Left hindlimb (tissue), 1 donor: ENCODE measurements around the gene BACE2.
"Not testable (repeated sequence)": the region's sequence is repeated elsewhere in the genome, so short reads cannot be mapped to it uniquely, and the experiment has no call there.

Experiments
- DNase-seq: peaks from one replicate; pipeline ENCODE4 v3.0.0-alpha.2; 2018

The BACE2 gene

DNA sequence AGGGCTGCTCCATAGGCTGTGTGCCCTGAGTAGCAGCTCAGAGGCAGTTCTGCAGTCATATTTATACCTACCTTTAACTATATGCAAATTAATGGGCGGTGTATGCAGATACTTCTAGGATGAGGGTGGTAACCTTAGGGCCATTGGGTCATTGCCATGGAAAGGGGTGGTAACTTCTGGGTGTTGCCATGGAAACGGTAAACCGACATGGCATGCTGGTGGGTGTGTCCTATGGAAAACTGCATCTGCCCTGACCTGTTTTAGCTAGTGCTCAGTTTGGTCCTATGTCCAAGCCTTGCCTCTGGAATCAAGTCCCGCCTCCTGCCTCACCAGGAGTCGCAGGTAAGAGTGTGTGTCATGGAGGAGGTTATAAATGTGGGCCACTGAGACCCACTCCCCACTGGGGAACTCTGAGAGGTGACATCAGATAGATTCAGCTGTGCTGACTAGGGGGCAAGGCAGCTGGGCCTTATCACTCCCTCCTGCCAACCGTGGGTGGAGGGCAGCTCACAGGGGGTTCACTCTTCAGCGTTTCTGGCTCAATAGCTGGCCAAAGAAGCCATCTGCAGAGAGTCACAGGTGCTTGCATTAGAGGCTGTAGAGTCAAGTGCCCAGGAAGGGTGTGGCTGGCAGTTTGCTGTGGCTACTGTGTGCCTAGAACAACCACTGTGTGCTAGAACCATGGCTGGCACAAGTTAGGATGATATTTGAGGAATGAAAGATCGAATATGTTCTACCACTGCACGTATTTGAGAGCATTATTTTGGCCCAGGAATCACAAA is 19.0 kb downstream of the BACE2 start:
- DNase-seq = no peak

DNA sequence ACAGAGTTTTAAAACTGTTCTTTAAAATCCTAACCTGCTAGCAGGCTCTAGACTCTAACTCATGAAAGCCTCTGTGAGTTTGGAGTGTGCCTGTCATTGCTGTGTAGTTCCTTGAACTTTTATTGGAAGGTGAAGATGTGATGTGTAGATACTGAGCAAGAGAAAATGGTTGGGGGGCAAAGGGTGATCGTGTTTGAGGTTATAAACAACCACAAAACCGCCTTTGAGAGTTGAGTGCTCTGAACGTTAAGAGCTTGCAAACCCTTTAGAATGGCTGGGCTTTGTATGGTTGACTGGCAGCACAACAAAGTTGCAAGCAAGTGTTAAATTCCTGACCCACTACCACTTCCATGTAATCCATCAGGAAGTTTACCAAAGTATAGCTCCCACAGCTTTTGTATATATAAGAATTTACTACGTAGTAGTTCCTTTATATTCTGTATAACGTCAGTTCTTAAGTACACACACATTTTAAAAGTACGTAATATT is 19.6 kb downstream of the BACE2 start:
- no peak for DNase-seq

DNA sequence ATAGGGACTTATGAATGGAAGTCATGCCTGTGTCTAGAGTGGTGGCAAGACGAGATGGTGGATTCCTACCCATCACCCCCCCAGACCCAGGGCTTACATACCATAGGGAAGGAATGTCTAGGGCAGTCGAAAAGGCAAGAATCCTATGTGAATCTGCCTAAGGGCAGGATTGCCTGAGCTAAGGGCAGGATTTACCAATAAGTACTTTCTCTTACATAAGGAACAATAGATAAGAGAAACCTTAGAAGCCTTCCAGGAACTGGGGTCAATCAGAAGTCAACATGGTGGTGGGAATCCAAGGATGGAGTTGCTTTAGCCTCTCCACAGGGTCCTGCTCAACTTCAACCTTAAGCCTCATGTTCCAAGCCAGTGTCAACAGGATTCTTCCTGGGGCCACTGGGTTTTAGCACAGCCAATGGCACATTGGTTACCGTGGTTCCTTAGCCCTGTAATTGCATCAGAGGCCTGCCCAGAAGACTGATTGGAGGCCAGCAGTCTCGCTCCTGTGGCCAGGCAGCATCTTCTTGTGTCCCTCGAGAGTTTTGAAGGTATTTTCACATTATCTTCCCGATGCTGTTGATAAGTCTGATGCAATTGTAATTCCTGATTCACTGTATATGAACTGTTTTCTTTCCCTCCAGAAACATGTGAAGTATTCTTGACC is 20.7 kb downstream of the BACE2 start:
- DNase-seq = no peak

DNA sequence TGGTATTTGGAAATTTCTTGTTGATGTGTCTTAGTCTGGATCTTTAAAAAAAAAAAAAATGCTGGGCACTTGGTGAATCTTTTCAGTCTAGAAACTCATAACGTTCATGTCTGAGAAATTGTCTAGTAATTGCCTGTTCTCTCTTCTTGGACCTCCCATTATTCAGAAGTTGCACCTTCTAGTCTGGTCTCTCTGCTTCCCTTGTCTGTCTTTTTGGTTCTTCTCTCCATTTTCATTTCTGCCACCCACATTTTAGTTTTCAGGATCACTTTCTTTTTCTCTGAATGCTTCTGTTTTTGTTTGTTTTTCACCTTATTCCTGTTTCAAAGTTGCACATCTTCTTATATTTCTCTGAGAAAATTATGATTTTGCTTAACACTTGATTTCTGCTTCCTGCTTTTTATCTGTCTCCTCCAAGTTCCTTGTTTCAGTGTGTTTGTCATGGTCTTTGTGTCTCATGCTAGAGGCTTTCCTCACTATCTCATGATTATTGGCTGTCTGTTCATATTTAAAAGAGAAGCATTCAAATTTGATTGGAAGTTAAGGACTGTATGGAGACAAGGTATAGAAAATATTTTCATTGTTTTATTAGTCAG is 21.3 kb downstream of the BACE2 start:
- DNase-seq = no peak

DNA sequence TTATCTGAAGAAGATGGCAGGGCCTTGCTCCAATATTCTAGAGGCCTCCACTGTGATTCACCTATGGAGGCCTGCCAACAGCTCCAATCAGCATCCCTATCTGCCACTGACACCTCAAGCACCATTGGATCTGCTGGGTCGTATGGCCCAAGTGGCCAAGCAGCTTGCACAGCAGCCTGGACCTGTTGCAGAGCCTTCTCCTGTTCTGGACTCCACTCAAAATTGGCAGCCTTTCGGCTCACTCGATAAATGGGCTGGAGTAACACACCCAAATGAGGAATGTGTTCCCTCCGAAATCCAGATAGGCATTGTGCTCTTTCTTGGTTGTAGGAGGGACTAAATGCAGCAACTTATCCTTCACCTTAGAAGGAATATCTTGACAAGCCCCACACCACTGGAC is 24.6 kb downstream of the BACE2 start:
- DNase-seq = not testable (repeated sequence)

DNA sequence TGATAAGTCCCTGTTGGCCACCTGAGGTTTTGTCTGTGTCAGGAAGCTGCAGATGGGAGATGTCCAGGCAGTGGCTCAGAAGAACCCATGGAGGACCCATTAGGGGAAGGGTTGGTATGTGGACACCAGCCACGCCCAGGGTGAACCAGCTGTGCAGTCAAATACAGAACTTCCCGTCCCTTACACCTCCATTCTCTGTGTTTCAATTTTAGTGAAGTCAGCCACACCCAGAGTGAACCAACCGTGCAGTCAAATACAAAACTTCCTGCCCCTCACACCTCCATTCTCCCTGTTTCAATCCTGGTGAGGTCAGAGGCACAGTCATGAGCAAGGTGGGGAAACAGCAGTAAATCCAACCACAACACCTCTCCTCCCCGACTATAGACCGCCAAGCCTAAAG is 27.4 kb downstream of the BACE2 start:
- no peak for DNase-seq

DNA sequence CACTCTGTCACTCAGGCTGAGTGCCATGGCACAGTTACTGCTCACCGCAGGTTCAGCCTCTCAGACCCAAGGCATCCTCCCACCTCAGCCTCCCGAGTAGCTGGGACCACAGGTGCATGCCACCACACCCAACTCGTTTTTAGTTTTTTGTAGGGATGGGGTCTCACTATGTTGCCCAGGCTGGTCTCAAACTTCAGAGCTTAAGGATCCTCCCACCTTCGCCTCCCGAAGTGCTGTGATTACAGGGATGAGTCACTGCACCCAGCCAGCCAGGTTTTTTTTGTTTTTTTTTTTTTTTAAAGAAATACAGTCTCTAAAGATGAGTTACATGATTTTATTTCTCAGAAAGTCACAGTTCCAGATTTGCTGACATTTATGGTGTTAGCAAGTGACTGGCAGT is 29.0 kb downstream of the BACE2 start:
- DNase-seq = no peak

DNA sequence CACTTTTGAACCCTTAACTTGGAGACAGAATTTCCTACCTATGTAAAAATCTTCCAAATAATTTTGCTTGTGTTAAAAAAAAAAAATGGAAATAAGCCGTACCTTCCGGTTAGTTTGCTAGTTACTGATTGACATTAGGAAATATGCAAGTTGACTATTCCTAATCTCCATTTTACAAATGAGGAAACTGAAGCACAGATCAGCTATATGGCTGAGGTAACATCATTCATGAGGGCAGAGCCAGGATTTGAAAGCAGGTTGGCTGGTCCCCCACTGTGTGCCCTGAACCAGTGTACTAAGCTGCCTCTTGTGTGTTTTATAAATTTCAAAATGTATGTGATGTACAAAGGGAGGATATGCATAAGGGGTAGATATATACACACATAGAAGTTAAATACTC is 29.6 kb downstream of the BACE2 start:
- DNase-seq = no peak

DNA sequence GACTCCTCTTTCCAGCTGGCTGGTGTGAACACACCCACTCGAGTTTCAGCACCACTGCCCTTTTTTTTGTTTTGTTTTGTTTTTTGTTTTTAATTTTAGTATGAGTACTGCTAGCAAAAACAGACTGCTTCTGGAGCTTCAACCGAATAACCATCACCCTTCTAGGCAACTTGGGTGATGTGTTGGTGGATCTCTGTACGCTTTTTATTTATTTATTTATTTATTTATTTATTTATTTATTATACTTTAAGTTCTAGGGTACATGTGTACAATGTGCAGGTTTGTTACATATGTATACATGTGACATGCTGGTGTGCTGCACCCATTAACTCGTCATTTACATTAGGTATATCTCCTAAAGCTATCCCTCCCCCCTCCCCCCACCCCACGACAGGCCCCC is 30.7 kb downstream of the BACE2 start:
- not testable (repeated sequence) for DNase-seq

DNA sequence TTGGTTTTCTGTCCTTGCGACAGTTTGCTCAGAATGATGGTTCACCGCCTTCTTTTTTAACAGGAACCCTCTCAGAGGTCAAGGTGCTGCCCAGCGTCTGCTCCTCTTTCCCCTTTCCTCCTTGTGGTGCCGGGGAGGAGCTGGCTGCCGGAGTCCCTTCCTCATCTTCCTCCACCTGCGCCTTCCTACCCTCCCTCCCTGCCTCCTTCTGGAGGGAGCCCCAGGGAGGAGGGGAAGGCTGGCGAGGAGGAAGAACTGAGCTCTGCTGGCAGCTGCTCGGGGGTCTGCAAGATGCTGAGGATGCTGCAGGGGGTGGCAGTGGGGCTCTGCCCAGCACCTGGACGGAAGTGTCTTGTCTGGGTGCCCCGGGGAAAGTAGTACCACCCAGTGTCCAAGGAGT is 31.2 kb downstream of the BACE2 start:
- DNase-seq = no peak

DNA sequence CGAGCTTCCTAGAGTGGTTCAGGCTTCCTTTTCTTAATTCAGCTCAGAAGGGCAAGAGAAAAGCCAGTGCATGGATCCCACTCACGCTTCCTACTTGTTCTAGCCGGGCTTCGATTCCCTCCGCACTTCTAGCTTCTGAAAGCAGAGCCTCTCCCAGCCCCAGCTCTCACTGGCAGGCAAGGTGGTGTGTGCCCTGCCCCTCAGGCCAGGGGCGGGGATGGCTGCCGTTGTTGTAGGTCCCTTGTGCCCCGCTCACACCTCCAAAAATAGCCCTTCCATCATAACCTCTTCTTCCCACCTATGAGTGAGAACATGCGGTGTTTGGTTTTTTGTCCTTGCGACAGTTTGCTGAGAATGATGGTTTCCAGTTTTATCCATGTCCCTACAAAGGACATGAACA is 31.6 kb downstream of the BACE2 start:
- no peak for DNase-seq

DNA sequence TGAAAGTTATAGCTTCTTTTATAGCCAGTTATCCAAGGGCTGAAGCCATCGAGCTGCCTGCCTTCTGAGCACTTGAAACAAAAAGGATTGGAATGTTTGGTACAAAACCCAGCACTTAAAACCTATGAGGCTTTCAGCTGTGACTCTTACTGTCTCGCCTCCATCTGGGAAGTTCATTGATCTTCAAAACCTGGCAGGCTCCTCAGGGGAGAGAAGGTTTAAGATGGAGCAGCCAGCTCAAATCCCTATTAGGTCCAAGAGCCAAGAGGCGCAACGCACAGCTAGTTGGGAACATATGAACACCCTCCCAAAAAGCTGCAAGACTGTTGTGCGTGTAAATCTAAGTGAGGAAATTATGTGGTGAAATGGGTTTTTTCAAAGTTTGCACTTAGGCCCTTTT is 33.4 kb downstream of the BACE2 start:
- DNase-seq = no peak

DNA sequence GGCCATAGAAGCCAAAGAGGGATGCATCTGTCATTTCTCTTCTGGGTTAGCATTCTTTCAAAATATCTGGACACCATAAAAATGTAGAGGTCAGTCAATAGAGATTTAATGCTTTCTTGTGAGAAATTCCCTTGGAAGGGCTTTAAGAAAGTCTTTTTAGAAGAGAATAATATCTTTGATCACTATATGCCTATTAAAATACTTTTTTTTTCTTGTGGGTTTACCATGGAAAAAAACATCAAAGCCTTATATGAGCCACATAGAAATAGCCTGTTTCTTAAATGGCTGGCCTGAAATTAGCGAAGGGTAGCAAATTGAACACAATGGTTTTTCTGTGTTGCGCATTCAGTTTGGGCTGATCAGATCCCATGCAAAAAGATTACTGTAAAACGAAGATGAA is 36.8 kb downstream of the BACE2 start:
- DNase-seq = no peak

DNA sequence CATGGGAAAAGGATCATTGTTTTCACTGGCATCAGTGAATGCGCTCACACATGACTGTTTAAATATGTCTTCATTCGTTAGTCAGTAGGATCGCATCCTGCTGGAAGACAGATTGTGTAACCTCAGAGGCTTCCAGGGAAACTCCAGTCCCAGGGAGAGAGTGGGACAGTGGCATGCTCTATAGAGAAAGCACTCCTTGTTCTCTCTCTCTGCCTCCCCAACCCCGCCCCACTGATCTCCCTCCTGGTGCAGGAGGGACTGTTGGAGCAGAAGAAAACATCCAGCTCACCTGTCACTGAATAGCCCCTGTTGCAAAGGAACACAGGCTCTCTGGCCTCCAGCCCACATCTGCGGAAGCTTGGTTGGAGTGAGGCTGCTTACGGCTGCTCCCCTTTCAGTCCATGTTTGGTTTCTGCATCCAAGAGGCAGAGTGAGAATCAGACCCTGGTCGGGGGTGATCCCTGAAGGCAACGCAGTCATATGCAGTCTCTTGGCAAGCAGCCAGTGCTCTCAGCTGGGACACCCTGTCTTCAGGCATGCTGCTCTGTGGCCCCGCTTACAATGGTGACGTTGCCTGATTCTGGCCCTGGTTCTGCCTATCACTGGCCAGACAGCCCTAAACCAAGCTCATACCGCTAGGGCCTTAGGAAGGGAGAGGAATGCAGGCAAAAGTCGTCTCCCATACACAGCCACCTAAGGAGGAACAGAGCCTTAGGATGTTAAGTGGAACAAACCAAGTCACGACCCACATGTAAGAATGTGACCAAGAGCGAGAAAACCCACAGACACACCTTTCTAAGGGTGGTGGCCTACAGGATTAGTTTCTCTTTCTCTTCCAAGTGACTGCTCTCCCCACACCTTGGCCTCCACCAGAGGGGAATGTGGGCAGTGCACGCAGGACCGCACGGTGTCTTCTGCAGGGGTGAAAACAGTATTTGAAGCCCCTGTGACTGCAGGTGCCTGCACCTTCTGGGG is 39.7 kb downstream of the BACE2 start:
- no peak for DNase-seq

DNA sequence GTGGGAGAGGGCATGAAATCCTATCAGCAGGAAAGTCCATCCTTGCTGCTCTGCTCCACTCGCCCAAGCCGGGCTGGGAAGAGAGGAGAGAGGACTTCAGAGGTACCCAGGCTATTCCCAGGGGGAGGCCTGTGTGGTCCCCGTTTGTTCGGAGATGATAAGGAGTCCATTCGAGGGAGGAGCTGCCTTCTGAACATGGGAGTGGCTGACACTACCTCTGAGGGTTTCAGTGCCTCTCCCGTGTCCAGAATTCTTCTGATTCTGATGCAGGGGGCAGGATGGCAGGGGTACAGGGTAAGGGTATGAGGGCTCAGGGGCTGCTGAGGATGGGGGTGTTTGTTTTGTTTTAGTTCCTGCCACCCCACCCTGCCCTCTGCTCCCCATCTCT is 40.4 kb downstream of the BACE2 start:
- DNase-seq = no peak

DNA sequence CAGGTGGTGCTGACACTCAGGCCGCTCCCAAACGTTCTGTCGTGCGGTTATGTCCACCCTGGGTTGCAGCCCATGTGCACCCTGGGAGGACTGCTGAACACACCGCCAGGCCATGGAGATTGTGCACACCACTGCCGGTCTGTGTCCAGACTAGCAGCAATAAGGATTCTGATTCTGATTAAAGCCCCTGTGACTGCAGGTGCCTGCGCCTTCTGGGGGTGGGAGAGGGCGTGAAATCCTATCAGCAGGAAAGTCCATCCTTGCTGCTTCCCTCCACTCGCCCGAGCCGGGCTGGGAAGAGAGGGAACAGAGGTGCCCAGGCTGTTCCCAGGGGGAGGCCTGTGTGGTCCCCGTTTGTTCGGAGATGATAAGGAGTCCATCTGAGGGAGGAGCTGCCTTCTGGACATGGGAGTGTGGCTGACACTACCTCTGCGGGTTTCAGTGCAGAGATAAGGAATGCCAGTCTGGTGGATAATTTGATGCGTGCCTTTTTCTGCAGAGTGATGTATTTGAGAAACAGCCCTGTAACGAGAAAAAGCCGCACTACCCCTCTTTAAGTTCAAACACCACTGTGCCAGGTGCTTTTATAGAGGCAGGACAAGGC is 41.2 kb downstream of the BACE2 start:
- no peak for DNase-seq

DNA sequence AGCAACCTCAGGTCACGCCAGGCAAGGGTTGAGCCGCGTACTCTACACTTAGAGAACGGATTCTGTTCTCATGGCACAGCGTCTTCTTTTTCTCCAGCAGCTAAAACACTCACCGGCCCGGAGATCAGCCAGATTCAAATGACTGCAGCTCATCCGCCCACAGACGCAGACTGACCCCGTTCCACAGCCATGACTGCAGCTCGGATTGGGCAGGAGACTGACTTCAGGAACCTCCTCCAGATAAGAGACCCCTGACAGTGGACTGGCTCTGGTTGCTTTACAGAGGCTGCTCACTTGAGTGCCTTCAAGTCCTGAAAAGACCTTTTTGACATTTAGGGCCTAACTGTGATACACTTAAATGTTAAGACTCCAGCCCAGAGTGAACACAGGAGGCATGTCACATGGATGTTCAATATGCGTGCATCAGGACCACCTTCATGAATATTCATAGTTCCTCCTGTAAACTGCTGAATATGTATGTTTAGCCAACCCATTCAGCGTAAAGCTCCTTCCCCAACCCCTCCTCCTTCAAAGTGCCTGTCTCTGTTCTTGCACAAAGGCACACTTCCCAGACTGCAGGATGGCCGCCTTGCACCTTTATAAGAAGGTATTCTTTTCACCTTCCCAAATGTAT is 42.6 kb downstream of the BACE2 start:
- peak; percentile 30 for DNase-seq

DNA sequence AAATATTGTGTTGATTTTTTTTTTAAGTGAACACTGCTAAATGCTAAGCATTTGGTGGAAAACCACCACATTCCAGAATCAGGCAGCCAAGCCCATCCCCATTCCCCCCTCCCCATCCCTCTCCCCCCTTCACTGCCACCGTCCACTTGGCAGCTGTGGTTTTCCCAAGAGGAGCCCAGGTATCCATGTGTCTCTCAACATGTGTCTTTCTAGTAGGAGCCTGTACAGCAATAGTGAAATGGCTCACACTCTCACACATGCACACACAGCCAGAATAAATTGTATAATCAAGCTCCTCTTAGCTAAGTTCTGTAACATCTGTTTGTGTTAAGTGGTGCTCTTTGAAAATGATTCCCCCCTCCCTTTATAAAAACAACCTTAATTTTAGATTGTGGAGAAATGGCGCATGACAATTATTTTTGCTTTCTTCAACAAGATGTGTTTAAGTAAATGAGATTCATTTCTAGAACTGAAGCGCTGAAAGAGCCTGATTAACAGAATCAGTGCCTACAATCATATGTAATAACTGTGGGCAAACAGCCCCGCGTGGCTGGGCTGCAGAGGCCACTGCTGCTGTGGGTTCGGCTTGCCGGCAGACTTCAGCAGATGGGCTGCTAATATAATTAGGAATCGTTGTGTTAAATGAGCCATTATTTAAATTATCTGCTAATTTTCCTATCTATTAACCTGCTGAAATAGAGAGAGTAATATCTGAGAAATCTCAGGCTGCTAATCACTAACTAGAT is 43.3 kb downstream of the BACE2 start:
- DNase-seq = no peak

DNA sequence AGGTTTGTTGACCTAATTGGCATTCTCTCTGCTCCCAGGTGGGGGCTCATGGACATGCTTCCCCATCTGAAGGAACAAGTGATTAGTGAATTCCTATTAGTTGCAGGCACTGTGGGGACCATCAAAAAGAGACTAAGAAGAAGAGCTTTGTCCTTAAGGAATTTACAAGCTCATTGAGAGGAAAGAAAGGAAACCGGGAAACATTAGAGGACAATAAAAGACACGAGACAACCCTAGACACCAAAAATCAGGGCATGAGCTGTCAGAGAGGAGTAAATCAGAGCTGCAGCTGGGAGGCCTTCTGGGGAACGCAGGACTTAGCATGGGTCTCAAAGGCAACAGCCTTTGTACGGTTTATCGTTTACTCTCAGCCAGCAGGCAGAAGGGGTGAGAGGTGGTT is 45.1 kb downstream of the BACE2 start:
- DNase-seq = no peak

DNA sequence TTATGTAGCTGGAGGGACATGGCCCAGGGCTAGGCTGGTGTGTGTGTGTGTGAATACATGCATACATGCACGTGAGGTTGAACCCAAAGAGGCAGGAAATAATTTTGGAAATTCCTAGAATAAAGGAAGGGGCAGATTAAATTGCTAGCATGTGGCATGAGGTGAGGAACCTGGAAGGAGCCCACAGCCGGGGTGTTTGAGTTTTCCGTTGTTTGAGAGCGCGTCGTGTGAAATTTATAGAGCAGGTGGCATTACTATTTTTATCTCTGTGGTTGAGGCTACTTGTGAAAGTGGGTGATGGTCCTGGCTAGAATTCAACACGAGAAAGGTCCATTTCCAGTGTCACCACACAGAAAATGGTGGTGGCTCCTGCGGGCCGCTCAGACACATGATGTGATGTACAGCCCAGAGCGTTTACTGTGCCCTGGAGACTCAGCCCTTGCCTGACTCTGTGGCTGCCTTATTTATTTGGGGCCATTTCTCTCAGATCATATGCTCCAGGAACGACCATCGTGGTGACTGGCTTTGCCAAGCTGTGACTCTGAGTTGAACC is 48.0 kb downstream of the BACE2 start:
- no peak for DNase-seq

DNA sequence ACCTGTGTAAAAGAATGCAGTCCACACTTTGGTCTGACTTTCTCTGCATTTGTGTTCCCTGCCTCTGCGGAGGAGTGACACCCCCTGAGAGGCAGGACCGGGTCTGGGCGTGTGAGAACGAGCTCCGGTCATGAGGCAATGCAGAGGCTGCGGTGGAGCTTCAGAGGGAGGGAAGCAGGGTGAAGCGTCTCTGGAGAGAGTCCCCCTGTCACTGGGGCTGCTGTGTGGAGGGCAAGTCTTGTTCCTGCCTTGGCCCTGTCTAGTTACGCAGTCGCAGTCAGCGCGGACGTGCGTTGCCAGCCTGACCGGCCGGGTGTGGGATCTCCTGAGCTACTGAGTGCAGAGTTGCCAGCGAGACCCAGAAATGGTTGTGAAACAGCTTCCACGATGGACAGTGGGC is 48.5 kb downstream of the BACE2 start:
- DNase-seq = no peak
